B cell (primary cell): ENCODE data around the gene C10orf105.

Source experiments
- CTCF ChIP-seq: fragments of 200-600 bp; IDR thresholded peaks from one replicate; pipeline ENCODE4 v1.8.0; 2022; ENCODE audit warnings: antibody characterized with exemption, mild to moderate bottlenecking
- EZH2 ChIP-seq: IDR thresholded peaks from 2 replicates; pipeline ENCODE4 v1.6.1; 2012; ENCODE audit warnings: borderline replicate concordance, low read depth, mild to moderate bottlenecking, moderate library complexity, low read length; ENCODE audit not compliant: insufficient read depth, poor library complexity, severe bottlenecking

GRCh38 chr10:71765906-71766716, 46.5 kb upstream of the C10orf105 start:
- TF ChIP-seq CTCF = no peak
- TF ChIP-seq EZH2 = no peak
